Cardiac muscle cell (in vitro differentiated cells and primary cell): ENCODE measurements around the gene TCF12. TPM values are rescaled to one million over a fixed set of nuclear protein-coding genes. Genes with fewer than 3 reads are reported as not detected.

Experiments used
- DNase-seq, 2 donors: peaks; one replicate each; pipeline versions ENCODE4 v3.0.0 to v3.0.0-alpha.2; 2010 to 2017; ENCODE audit warnings: low read depth in 1 of 2, low spot score in 1 of 2
- H3K27ac ChIP-seq: fragments of 200-600 bp; sonication (generic); 2 replicates; pipeline ENCODE4 v1.5.1; 2016
- H3K27me3 ChIP-seq: fragments of 200-600 bp; sonication (generic); 2 replicates; pipeline ENCODE4 v1.6.0; 2016; ENCODE audit warnings: control low read depth
- H3K36me3 ChIP-seq: fragments of 200-600 bp; sonication (generic); 2 replicates; pipeline ENCODE4 v1.5.1; 2016; ENCODE audit warnings: control low read depth
- H3K4me1 ChIP-seq: fragments of 200-600 bp; sonication (generic); 2 replicates; pipeline ENCODE4 v1.8.1; 2017; ENCODE audit warnings: low read depth, mild to moderate bottlenecking, mixed run types
- H3K4me3 ChIP-seq: fragments of 200-600 bp; sonication (generic); 2 replicates; pipeline ENCODE4 v1.5.1; 2016; ENCODE audit warnings: mild to moderate bottlenecking
- H3K9me3 ChIP-seq: fragments of 200-600 bp; sonication (generic); 2 replicates; pipeline ENCODE4 v1.5.1; 2017; ENCODE audit warnings: low read depth, mild to moderate bottlenecking, control low read depth
- polyA plus RNA-seq: library from polyadenylated mRNA; unstranded; fragments of >200 nt; fragmentation: Nextera tagmentation; extraction: Ambion mirVana; gene quantifications from 2 replicates; pipeline ENCODE4 v1.2.1, GENCODE V29; 2016
- total RNA-seq: library from RNA; depleted of rRNA; stranded (reverse); fragments of >200 nt; gene quantifications from 2 replicates; pipeline ENCODE4 v1.2.3, GENCODE V29; 2016
- TF ChIP-seq, protein P1 (sequence below): IDR thresholded peaks from 2 replicates; pipeline ENCODE4 v1.5.1; 2012; ENCODE audit warnings: low read depth, mild to moderate bottlenecking, low read length

Gene TCF12
- total and polyA plus RNA-seq, 2 experiments from 2014 or later = 42.6 to 137 TPM

- H3K36me3 ChIP-seq = no peaks in the 10 kb centered on the region
- H3K4me1 ChIP-seq = peaks cover 12% of the 10 kb centered on the region
- peak; percentile 41 to 72 for DNase-seq
- H3K27ac ChIP-seq = peak overlapping the region; percentile 29
- H3K4me3 ChIP-seq = no peak overlapping the region
- H3K9me3 ChIP-seq = no peaks in the 10 kb centered on the region
- TF ChIP-seq, protein P1, sequence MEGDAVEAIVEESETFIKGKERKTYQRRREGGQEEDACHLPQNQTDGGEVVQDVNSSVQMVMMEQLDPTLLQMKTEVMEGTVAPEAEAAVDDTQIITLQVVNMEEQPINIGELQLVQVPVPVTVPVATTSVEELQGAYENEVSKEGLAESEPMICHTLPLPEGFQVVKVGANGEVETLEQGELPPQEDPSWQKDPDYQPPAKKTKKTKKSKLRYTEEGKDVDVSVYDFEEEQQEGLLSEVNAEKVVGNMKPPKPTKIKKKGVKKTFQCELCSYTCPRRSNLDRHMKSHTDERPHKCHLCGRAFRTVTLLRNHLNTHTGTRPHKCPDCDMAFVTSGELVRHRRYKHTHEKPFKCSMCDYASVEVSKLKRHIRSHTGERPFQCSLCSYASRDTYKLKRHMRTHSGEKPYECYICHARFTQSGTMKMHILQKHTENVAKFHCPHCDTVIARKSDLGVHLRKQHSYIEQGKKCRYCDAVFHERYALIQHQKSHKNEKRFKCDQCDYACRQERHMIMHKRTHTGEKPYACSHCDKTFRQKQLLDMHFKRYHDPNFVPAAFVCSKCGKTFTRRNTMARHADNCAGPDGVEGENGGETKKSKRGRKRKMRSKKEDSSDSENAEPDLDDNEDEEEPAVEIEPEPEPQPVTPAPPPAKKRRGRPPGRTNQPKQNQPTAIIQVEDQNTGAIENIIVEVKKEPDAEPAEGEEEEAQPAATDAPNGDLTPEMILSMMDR = no peak
- no peaks in the 10 kb centered on the region for H3K27me3 ChIP-seq
Measured at GRCh38 chr15:57333487-57333886, 415.0 kb downstream of the TCF12 start.

DNA sequence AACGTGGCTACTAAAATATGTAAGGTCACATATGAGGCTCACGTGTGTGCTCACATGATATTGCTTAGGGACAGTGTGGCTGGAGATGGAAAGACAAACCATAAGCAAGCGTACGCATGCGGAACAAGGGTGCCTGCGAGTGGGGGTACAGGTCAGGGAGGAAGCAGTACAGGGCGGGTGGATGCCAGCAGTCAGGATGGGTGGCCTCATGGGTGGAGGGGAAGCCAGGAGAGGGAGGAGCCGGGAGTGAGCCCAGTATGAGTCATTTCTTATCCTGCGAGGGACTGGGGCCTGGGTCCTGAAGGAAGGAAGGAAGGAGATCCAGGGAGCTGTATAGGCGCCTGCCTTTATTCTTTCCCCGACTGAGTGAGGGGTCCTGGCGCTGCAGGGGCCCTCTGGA, 415.8 kb downstream of the TCF12 start:
- Histone ChIP-seq H3K27ac (no peak overlapping the region), H3K9me3 (no peaks in the 10 kb centered on the region), H3K4me3 (no peak overlapping the region), H3K4me1 (peaks cover 12% of the 10 kb centered on the region), H3K27me3 (no peaks in the 10 kb centered on the region), H3K36me3 (no peaks in the 10 kb centered on the region)
- TF ChIP-seq, protein P1 = no peak
- peak in 1 of 2 donors; percentile 56 for DNase-seq

- H3K36me3 ChIP-seq = no peaks in the 10 kb centered on the region
Measured at GRCh38 chr15:57335293-57335715, 416.9 kb downstream of the TCF12 start.

DNA sequence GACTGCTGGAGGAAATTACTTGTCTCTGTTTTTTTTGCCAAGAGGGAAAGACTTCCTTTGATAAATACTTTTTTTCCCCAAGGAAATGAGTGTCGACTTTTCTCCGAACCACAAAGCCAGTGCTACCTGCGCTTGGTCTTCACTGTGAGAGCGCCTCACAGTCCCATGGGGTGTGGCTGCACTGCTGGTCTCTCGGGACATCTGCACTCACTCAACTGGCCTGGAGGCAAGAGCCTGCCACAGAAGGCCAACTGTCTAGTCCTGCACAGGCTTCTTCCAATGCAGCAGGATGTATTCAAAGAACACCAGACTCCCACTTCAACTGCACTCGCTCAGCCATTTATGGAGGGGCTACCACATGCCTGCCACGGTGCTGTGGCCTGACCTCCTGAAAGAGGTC, 417.3 kb downstream of the TCF12 start:
- Histone ChIP-seq H3K4me1 (peaks cover 12% of the 10 kb centered on the region), H3K4me3 (no peak overlapping the region), H3K27me3 (no peaks in the 10 kb centered on the region), H3K36me3 (no peaks in the 10 kb centered on the region), H3K27ac (no peak overlapping the region), H3K9me3 (no peaks in the 10 kb centered on the region)
- TF ChIP-seq, protein P1 = no peak
- no peak for DNase-seq

More at GRCh38 chr15:57335293-57335715, 416.9 kb downstream of the TCF12 start:
- TF ChIP-seq, protein P1 = no peak
- Histone ChIP-seq H3K4me3 (no peak overlapping the region), H3K27ac (no peak overlapping the region), H3K27me3 (no peaks in the 10 kb centered on the region), H3K9me3 (no peaks in the 10 kb centered on the region), H3K4me1 (peaks cover 12% of the 10 kb centered on the region)
- DNase-seq = no peak

- peaks cover 16% of the 10 kb centered on the region for H3K4me1 ChIP-seq
- DNase-seq = peak in 1 of 2 donors; percentile 62
- no peaks in the 10 kb centered on the region for H3K9me3 ChIP-seq
- H3K4me3 ChIP-seq = no peak overlapping the region
- H3K27me3 ChIP-seq = no peaks in the 10 kb centered on the region
- H3K27ac ChIP-seq = no peak overlapping the region
- H3K36me3 ChIP-seq = no peaks in the 10 kb centered on the region
- TF ChIP-seq, protein P1 = peak; percentile 30
Measured at GRCh38 chr15:57337868-57338411, 419.5 kb downstream of the TCF12 start.
